Liver (tissue), 3 donors: Measurements from ENCODE around the gene STOM.

Source experiments
- ATF3 ChIP-seq: IDR thresholded peaks from 2 replicates; pipeline ENCODE4 v1.6.1; 2016; ENCODE audit warnings: antibody characterized with exemption
- EGR1 ChIP-seq, 2 donors: IDR thresholded peaks; 2 replicates each; pipeline ENCODE4 v1.6.1; 2016 to 2018; ENCODE audit warnings: antibody characterized with exemption in 2 of 2, low read depth in 2 of 2
- RXRA ChIP-seq, 2 donors: IDR thresholded peaks; 2 replicates each; pipeline ENCODE4 v1.6.1; 2017 to 2018; ENCODE audit warnings: antibody characterized with exemption in 2 of 2, mild to moderate bottlenecking in 1 of 2
- SP1 ChIP-seq: IDR thresholded peaks from 2 replicates; pipeline ENCODE4 v1.6.1; 2018; ENCODE audit warnings: antibody characterized with exemption, mild to moderate bottlenecking
- YY1 ChIP-seq: IDR thresholded peaks from 2 replicates; pipeline ENCODE4 v1.6.1; 2016; ENCODE audit warnings: antibody characterized with exemption, mild to moderate bottlenecking
- TF ChIP-seq, protein P1 (sequence below): fragments of 150-350 bp; IDR thresholded peaks from 2 replicates; pipeline ENCODE4 v1.5.1; 2017; ENCODE audit warnings: improper control_type of control experiment, low read depth, low read length; ENCODE audit not compliant: missing input control
- TF ChIP-seq, protein P2 (sequence below): IDR thresholded peaks from 2 replicates; pipeline ENCODE4 v1.6.1; 2016; ENCODE audit warnings: antibody characterized with exemption
- donor health status: healthy.
- donor health status: healthy.

GRCh38 chr9:121380846-121381245 is 10.8 kb upstream of the STOM start:
- TF ChIP-seq, protein P1, sequence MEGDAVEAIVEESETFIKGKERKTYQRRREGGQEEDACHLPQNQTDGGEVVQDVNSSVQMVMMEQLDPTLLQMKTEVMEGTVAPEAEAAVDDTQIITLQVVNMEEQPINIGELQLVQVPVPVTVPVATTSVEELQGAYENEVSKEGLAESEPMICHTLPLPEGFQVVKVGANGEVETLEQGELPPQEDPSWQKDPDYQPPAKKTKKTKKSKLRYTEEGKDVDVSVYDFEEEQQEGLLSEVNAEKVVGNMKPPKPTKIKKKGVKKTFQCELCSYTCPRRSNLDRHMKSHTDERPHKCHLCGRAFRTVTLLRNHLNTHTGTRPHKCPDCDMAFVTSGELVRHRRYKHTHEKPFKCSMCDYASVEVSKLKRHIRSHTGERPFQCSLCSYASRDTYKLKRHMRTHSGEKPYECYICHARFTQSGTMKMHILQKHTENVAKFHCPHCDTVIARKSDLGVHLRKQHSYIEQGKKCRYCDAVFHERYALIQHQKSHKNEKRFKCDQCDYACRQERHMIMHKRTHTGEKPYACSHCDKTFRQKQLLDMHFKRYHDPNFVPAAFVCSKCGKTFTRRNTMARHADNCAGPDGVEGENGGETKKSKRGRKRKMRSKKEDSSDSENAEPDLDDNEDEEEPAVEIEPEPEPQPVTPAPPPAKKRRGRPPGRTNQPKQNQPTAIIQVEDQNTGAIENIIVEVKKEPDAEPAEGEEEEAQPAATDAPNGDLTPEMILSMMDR: no peak
- TF ChIP-seq, protein P2, sequence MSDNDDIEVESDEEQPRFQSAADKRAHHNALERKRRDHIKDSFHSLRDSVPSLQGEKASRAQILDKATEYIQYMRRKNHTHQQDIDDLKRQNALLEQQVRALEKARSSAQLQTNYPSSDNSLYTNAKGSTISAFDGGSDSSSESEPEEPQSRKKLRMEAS: no peak
- TF ChIP-seq YY1 (no peak), SP1 (no peak), EGR1 (IDR thresholded peaks at IDR 0.05; ENCODE audit: low read depth in 2 of 2) (no peak), RXRA (IDR thresholded peaks at IDR 0.05) (no peak), ATF3 (no peak)
